Fibroblast of peridontal ligament (primary cell): Measurements from ENCODE around the gene DOCK10.

Experiments
- DNase-seq: peaks from one replicate; pipeline ENCODE4 v3.0.0-alpha.2; 2010; ENCODE audit errors: extremely low read depth

The DOCK10 gene

GRCh38 chr2:224976629-224977525 is 65.4 kb downstream of the DOCK10 start:
- DNase-seq: no peak

GRCh38 chr2:224975761-224976160 is 66.5 kb downstream of the DOCK10 start:
- DNase-seq: no peak

GRCh38 chr2:224973112-224974016 is 68.9 kb downstream of the DOCK10 start:
- DNase-seq: peak; percentile 34

GRCh38 chr2:224971214-224971613 is 71.1 kb downstream of the DOCK10 start:
- DNase-seq: no peak

- no peak for DNase-seq
Measured at GRCh38 chr2:224970311-224970710, 72.0 kb downstream of the DOCK10 start.

GRCh38 chr2:224969633-224970260 is 72.5 kb downstream of the DOCK10 start:
- no peak for DNase-seq

- no peak for DNase-seq
Measured at GRCh38 chr2:224969095-224969494, 73.2 kb downstream of the DOCK10 start.

GRCh38 chr2:224968051-224968450 is 74.2 kb downstream of the DOCK10 start:
- peak; percentile 73 for DNase-seq

GRCh38 chr2:224966613-224967012 is 75.7 kb downstream of the DOCK10 start:
- DNase-seq: no peak

- DNase-seq: no peak
Measured at GRCh38 chr2:224959556-224959955, 82.7 kb downstream of the DOCK10 start.

- DNase-seq: peak; percentile 70
Measured at GRCh38 chr2:224958873-224959272, 83.4 kb downstream of the DOCK10 start.

- DNase-seq: peak; percentile 96
Measured at GRCh38 chr2:224958462-224958857, 83.8 kb downstream of the DOCK10 start.

GRCh38 chr2:224957540-224958461 is 84.5 kb downstream of the DOCK10 start:
- no peak for DNase-seq

GRCh38 chr2:224956706-224957105 is 85.6 kb downstream of the DOCK10 start:
- DNase-seq: no peak

- DNase-seq: no peak
Measured at GRCh38 chr2:224954980-224955379, 87.3 kb downstream of the DOCK10 start.

- DNase-seq: no peak
Measured at GRCh38 chr2:224952936-224953657, 89.2 kb downstream of the DOCK10 start.

GRCh38 chr2:224951723-224952481 is 90.4 kb downstream of the DOCK10 start:
- no peak for DNase-seq

- DNase-seq: peak; percentile 75
Measured at GRCh38 chr2:224948859-224949258, 93.4 kb downstream of the DOCK10 start.

GRCh38 chr2:224948005-224948404 is 94.3 kb downstream of the DOCK10 start:
- no peak for DNase-seq

- no peak for DNase-seq
Measured at GRCh38 chr2:224947566-224947965, 94.7 kb downstream of the DOCK10 start.
